Stromal cell of bone marrow (primary cell): ENCODE measurements around the gene TSSK6.
A peak's percentile ranks its signal among the peaks of the same experiment; 100 is the strongest.

ENCODE experiments used
- DNase-seq: peaks from one replicate; pipeline ENCODE4 v3.0.0-alpha.2; 2012; ENCODE audit warnings: low read depth

Gene TSSK6

GRCh38 chr19:19544954-19545591 lies 29.7 kb upstream of the TSSK6 start:
- no peak for DNase-seq

GRCh38 chr19:19544257-19544953 lies 29.1 kb upstream of the TSSK6 start:
- DNase-seq, result no peak

- no peak for DNase-seq
Observed at GRCh38 chr19:19543640-19544039, 28.3 kb upstream of the TSSK6 start.

- DNase-seq, result no peak
Observed at GRCh38 chr19:19543101-19543500, 27.8 kb upstream of the TSSK6 start.

GRCh38 chr19:19542507-19542906 lies 27.2 kb upstream of the TSSK6 start:
- no peak for DNase-seq

- no peak for DNase-seq
Observed at GRCh38 chr19:19541616-19542015, 26.3 kb upstream of the TSSK6 start.

- no peak for DNase-seq
Observed at GRCh38 chr19:19540715-19541515, 25.6 kb upstream of the TSSK6 start.

GRCh38 chr19:19540064-19540714 lies 24.8 kb upstream of the TSSK6 start:
- DNase-seq, result no peak

GRCh38 chr19:19539698-19540063 lies 24.3 kb upstream of the TSSK6 start:
- no peak for DNase-seq

GRCh38 chr19:19538785-19539166 lies 23.4 kb upstream of the TSSK6 start:
- no peak for DNase-seq

GRCh38 chr19:19538061-19538784 lies 22.9 kb upstream of the TSSK6 start, which contains the start of gene CILP2:
CILP2 (plus strand) TSS chr19:19538265; CDS start chr19:19538350, 85 bp downstream.
- no peak for DNase-seq

GRCh38 chr19:19537075-19538048 lies 22.0 kb upstream of the TSSK6 start:
- no peak for DNase-seq

GRCh38 chr19:19535311-19536191 lies 20.2 kb upstream of the TSSK6 start:
- DNase-seq, result no peak

GRCh38 chr19:19534556-19535265 lies 19.4 kb upstream of the TSSK6 start:
- no peak for DNase-seq

GRCh38 chr19:19533841-19534240 lies 18.5 kb upstream of the TSSK6 start:
- no peak for DNase-seq

GRCh38 chr19:19532806-19533701 lies 17.7 kb upstream of the TSSK6 start:
- DNase-seq, result no peak

GRCh38 chr19:19531951-19532805 lies 16.8 kb upstream of the TSSK6 start:
- peak; percentile 35 for DNase-seq
